HTR-8/SVneo (cell line): ENCODE data around the gene KCNJ10.

Experiments
- DNase-seq: peaks from one replicate; pipeline ENCODE4 v3.0.0; 2011; ENCODE audit warnings: low spot score, mixed read lengths; ENCODE audit not compliant: insufficient read length
- FAIRE-seq: peaks from 2 replicates; lab custom pipeline; 2011; peaks lifted over from hg19 to GRCh38; lab: Jason Lieb, UNC

KCNJ10 gene

DNA sequence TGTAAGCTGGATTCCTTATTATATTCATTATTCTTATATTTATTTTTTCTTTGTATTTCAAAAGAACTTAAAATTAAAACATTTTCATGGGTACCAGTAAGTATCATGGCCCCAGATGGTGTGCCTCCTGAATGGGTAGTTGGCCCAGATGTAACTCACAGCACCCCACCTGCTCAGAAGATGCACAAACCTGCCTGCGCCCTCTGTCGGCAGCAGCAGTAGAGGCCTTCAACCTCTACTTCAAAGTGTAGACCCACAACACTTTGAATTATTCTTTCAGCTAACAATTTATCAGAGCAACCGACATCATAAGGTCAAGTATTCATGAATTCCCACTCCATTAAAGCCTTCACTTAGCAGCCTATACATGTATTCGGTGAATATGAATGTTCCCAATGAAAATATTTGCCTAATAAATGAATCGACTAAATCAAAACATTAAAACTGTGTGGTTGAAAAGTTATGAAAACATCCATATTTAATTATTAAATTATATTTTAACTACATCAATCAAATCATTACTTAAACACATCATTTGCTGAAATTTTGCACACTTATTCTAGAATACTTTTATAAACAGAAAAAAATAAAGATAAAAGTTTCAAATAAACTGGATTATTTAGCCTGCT is 63.5 kb downstream of the KCNJ10 start:
- FAIRE-seq (peak; percentile 13), DNase-seq (peak; percentile 66)

- no peak for FAIRE-seq
- DNase-seq = no peak
Observed at GRCh38 chr1:160005070-160005469, 64.9 kb downstream of the KCNJ10 start.

DNA sequence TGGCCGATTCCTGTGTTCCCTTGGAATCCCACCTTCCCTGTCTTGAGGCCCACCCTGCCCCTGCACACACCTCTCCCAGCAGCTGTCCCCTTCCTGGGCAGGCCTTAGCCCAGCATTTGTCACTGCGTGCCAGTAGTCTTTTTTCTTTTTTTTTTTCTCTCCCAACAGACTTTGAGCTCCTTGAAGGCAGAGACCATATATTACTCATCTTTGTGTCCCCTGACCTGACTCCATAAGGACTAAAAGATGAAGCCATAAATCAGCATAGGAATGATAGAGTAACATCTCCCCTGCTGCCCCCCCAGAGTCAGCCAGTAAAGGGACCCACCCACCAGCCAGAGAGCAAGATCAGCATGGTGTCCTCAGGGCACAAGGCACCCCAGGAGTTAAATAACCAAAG is 65.5 kb downstream of the KCNJ10 start:
- FAIRE-seq = no peak
- DNase-seq = no peak

DNA sequence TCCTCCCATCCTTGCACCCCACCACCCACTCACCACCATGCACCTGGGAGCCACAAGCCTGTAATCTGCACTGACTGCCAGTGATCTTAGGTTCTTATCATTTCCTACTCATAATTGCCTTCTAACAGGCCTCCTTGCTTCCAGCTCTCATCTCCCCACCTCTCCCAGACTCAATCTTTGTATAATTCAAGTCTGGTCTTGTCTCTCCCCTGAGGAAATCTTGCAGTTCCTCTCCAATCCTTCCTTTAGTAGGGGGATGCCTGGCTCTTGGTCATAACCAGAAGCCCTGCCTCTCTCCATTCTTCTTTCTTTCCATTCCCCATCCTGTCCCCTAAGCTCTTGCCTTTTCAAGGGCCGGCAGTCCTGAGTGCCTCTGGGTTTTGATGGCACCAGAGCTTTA is 66.0 kb downstream of the KCNJ10 start:
- FAIRE-seq (no peak), DNase-seq (no peak)

DNA sequence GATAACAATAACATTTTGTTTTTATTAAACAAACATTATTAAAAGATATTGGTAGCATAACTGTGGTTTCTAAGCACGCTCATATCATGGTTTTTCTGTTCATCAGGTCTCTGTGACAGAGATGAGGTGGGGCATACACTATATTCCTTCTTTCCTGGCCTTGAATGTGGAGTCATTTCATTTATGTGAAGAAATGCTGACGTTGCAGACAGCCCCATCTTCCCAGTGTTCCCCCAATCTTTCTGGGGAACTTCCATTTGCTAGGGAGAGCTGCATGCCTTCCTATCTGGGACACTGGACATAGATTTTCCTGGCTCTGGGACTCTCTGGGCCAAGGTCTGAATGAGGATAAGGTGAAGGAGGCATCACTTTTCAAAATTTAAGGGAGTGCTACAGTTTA is 68.5 kb downstream of the KCNJ10 start:
- no peak for FAIRE-seq
- DNase-seq = no peak

DNA sequence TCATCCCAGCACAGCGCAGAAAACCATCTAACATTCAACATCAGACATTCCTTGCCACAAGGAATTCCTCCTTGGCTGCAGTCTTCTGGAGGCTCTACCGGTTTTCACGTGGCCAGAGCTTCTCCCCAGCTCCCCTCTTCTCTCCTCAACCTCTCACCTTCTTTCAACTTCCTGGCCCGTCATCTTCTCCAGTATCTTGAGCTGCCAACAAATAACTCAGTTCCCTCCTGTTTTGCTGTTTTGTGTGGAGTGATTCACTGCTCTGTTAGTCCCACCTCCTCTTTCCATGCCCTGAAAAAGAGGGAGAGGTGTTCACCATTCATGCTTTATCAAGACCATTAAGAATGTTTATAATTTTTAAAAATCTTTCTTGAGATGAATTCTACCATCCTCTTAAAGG is 70.8 kb downstream of the KCNJ10 start:
- no peak for FAIRE-seq
- DNase-seq = no peak

GRCh38 chr1:159996653-159997052 is 73.3 kb downstream of the KCNJ10 start:
- no peak for FAIRE-seq
- peak; percentile 39 for DNase-seq

- FAIRE-seq = no peak
Observed at GRCh38 chr1:159994896-159995295, 75.1 kb downstream of the KCNJ10 start.

GRCh38 chr1:159993911-159994310 is 76.0 kb downstream of the KCNJ10 start:
- DNase-seq = no peak
- FAIRE-seq = no peak

More at GRCh38 chr1:159994896-159995295, 75.1 kb downstream of the KCNJ10 start:
- no peak for DNase-seq

GRCh38 chr1:159992161-159992560 is 77.8 kb downstream of the KCNJ10 start:
- FAIRE-seq = no peak
- no peak for DNase-seq

- DNase-seq (no peak), FAIRE-seq (no peak)
Observed at GRCh38 chr1:159991513-159991912, 78.4 kb downstream of the KCNJ10 start.

DNA sequence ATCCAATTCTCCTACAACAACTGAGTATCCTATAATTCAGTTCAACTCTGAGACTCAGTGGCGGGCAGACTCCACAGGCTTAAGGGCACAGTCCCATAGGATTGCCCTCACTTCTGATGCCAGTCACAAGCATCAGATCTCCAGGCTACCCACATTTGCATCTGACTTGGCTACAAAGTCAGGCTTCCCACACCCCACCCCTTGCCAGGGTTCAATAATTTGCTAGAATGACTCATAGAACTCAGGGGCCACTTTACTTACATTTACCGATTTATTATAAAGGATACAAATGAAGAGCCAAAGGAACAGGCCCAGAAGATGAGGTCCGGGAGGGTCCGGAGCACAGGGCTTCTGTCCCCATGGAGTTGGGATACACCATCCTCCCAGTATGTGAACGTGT is 80.0 kb downstream of the KCNJ10 start:
- DNase-seq (no peak), FAIRE-seq (no peak)

GRCh38 chr1:159989581-159989980 is 80.4 kb downstream of the KCNJ10 start:
- DNase-seq = no peak
- FAIRE-seq = no peak

GRCh38 chr1:159988006-159988405 is 82.0 kb downstream of the KCNJ10 start:
- no peak for DNase-seq
- FAIRE-seq = no peak

DNA sequence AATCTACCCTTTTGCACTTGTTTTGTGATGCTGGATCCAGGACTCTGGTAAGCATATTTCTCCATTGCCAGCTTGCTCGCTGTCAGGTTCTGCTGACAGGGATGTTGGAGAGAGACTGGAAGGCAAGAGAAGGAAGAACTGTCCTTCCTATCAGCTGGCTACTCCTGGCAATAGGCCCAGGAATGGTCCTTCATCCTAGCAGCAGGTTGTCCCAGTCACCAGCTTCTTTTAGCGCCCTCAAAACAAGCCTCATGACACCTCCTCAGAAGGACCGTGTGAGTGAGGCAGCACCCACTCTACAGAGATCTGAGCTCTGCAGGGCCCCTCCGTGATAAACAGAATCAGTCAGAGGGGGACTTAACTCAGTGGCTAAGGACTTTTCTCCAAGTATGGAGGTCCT is 82.8 kb downstream of the KCNJ10 start:
- FAIRE-seq = no peak
- no peak for DNase-seq

- no peak for FAIRE-seq
- no peak for DNase-seq
Observed at GRCh38 chr1:159986531-159986930, 83.4 kb downstream of the KCNJ10 start.

DNA sequence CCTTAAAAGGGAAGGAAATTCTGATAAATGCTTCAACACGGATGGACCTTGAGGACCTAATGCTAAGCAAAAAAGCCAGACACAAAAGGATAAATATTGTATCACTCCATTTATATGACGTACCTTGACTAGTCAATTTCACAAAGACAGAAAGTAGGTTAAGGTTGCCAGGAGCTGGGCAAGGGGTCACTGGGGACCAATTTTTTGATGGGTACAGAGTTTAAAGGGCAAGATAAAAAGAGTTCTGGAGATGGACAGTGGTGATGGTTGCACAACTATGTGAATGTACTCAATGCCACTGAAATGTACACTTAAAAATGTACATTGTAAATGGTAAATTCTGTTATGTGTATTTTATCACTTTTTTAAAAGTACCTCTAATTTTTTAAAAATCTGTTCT is 83.9 kb downstream of the KCNJ10 start:
- no peak for FAIRE-seq

GRCh38 chr1:159985473-159985872 is 84.5 kb downstream of the KCNJ10 start:
- FAIRE-seq (no peak), DNase-seq (no peak)

More for the DNA sequence above, 83.9 kb downstream of the KCNJ10 start:
- DNase-seq = no peak

- DNase-seq (no peak), FAIRE-seq (no peak)
Observed at GRCh38 chr1:159983681-159984080, 86.3 kb downstream of the KCNJ10 start.

- no peak for DNase-seq
- no peak for FAIRE-seq
Observed at GRCh38 chr1:159982280-159982679, 87.7 kb downstream of the KCNJ10 start.

GRCh38 chr1:159981351-159982055 is 88.5 kb downstream of the KCNJ10 start:
- FAIRE-seq (no peak), DNase-seq (no peak)

GRCh38 chr1:159980786-159981185 is 89.2 kb downstream of the KCNJ10 start:
- FAIRE-seq = no peak

More at GRCh38 chr1:159980786-159981185, 89.2 kb downstream of the KCNJ10 start:
- DNase-seq = no peak
